HG03378 (cell line): ENCODE measurements around the gene UBXN2A.
"Not testable (repeated sequence)": the region's sequence is repeated elsewhere in the genome, so short reads cannot be mapped to it uniquely, and the experiment has no call there.

ENCODE experiments used
- ATAC-seq: cut with Tn5 transposase; IDR thresholded peaks from one replicate; pipeline ENCODE4 v1.9.1; 2021; ENCODE audit warnings: mild to moderate bottlenecking, moderate library complexity; ENCODE audit not compliant: unreplicated experiment

Gene UBXN2A

DNA sequence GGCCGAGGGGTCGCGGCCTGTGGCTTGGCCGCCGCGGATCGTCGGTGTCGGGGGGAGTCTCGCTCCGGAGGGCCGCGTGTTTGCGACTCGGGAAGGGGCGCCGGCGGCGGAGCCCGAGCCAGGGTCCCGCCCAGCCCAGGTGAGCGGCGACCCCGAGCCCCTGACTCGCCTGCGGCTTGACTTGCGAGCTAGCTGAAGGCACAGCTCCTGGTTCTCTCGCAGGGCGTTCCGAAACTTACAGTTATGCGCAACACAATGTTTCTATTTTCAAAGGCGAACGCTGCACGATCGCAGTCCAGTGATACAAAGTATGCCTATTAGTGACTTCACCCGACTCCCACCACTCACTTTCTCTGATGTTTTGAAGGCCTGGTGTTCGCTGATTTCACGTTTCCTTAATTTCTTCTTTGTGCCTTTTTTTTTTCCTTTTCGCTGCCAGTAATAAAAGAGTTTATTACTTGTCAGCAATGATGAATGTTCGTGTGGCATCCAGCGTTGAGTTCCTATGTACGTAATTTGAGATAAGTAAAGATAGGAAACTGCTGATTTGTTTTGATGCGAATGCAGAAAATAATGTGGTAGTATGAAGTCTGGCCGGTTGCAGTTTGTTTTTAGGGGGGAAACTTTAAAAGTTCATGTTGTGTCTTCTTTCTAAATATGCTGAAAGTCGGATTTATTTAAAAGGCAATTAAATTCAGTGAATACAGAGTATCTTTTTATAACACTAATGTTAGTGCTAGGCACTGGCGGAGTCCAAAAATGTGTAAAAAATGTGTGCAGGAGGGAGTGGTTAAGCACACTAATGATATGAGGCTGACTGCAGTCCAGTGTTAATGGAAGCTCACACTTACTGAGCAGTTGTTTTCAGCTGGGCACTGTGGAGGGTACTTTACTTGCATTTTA is 706 bp downstream of the UBXN2A start:
- ATAC-seq = peak; percentile 64

- ATAC-seq = no peak
These were observed 1.4 kb downstream of the UBXN2A start for GRCh38 chr2:23941644-23942043.

DNA sequence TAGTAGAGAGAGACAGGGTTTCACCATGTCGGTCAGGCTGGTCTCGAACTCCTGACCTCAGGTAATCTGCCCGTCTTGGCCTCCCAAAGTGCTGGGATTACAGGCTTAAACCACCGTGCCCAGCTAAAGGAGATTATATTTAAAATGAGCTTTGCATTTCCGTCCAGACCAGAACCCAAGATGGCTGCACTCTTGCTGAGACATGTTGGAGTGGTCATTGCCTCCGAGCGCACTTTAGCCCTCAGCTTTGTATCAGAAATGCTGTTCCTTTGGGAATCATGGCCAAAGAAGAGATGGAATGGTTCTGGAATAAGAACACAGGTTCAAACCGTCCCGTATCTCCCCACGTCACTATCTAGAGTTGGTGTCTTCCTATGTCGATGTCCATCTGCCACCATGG is 3.4 kb downstream of the UBXN2A start:
- ATAC-seq = no peak

GRCh38 chr2:23944527-23944926 is 4.3 kb downstream of the UBXN2A start:
- no peak for ATAC-seq

GRCh38 chr2:23944976-23945375 is 4.7 kb downstream of the UBXN2A start:
- ATAC-seq = no peak

- no peak for ATAC-seq
These were observed 7.1 kb downstream of the UBXN2A start for GRCh38 chr2:23947350-23947749.

DNA sequence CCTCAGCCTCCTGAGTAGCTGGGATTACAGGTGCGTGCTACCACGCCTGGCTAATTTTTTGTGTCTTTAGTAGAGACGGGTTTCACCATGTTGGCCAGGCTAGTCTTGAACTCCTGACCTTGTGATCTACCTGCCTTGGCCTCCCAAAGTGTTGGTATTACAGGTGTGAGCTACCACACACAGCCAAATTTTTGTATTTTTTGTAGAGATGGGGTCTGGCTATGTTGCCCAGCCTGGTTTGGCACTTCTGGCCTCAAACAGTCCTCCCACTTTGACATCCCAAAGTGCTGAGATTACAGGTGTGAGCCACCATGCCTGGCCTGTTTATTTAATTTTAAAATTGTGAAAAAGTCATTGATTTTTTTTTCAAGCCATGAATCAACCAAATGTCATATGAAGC is 12.3 kb downstream of the UBXN2A start:
- not testable (repeated sequence) for ATAC-seq

DNA sequence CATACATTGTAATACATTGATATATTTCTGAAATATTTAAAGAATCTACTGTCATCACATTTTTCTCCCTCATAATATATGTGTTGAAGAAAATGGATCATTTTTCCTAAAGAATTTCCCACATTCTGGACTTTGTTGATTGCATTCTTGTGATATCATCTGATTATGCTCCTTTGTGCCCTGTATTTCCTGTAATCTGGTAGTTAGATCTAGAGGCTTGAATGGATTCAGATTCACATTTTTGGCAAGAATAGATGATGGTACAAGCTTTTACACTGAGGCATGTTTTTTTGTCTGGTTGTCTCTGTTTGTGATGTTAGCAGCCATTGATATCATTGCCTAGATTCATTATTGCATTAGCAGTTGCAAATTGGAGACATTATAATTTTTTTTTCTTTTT is 13.4 kb downstream of the UBXN2A start:
- no peak for ATAC-seq

GRCh38 chr2:23954325-23955014 is 14.2 kb downstream of the UBXN2A start:
- no peak for ATAC-seq

DNA sequence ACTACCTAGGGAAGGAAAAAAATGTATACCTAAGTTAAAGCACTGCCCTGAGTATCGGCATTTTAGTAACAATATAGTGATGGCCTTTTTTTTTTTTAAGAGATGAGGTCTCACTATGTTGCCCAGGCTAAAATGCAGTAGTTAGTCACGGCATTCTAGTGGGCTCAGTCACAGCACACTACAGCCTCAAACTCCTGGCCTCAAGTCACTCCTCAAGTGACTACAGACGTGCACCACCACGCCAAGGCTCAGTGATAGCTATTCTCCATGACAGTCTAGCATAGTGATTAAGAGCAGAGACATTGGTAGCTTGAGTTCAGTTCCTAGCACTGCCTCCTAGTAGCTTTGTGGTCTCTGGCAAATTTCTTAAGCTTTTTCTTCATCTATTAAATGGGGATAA is 27.6 kb downstream of the UBXN2A start:
- ATAC-seq = no peak

GRCh38 chr2:23976883-23977282 is 36.6 kb downstream of the UBXN2A start:
- ATAC-seq = no peak

- ATAC-seq = no peak
These were observed 48.1 kb downstream of the UBXN2A start for GRCh38 chr2:23988371-23988770.

DNA sequence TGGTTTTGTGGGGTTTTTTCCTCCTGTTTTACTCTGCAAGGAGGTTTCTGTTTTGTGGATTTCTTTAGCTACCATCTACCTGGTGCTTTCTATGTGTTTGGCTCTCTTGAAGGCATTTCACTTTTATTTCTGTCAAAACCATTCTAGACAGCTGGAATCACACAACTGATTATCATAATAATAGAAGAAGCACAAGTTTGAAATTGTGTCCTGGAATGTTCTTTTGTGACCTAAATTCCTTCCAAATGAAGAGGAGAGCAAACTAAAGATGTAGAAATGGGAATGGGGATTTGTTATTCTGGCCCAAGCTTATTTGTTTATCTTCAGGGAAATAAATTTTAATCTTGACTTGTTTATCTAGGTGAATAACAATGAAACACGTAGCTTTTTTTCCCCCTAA is 52.7 kb downstream of the UBXN2A start:
- no peak for ATAC-seq

GRCh38 chr2:23993736-23994269 is 53.5 kb downstream of the UBXN2A start:
- no peak for ATAC-seq

DNA sequence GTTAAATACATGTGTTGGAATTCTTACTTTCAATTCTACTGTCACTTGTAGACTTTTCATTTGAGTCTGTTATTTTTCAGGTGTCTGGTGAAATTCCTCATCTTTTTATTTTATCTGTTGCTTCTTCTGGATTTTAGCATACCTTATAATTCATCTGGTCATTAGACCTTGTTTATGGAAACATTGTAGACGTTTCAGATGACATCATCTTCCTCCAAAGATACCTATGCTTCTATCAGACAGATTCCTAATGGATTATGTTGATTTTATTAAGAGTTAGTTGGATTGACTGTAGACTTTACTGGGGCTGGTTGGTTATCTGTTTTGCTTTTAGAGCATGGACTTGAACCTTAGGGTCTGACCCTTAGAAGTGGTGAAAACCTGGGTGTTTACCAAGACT is 54.3 kb downstream of the UBXN2A start:
- no peak for ATAC-seq

DNA sequence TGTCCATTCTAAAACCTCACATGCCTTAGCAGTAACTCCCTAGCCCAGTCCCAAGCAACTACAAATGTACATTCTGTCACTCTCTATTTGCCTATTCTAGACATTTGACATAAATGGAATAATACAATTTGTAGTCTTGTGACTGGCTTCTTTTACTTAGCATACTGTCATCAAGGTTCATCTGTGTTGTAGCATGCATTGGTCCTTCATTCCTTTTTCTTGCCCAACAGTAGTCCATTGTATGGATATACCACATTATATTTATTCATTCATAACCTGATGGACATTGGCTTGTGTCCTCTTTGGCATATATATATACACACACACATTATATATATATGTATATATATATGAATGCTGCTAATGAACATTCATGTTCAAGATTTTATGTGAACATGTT is 67.4 kb downstream of the UBXN2A start:
- no peak for ATAC-seq

- ATAC-seq = no peak
These were observed 68.6 kb downstream of the UBXN2A start for GRCh38 chr2:24008672-24009366.

- no peak for ATAC-seq
These were observed 69.1 kb downstream of the UBXN2A start for GRCh38 chr2:24009367-24009679.

- no peak for ATAC-seq
These were observed 69.6 kb downstream of the UBXN2A start, which contains the start of gene MFSD2B for GRCh38 chr2:24009680-24010476. Gene MFSD2B (plus strand): TSS chr2:24010085. CDS start chr2:24010097, 12 bp downstream.

DNA sequence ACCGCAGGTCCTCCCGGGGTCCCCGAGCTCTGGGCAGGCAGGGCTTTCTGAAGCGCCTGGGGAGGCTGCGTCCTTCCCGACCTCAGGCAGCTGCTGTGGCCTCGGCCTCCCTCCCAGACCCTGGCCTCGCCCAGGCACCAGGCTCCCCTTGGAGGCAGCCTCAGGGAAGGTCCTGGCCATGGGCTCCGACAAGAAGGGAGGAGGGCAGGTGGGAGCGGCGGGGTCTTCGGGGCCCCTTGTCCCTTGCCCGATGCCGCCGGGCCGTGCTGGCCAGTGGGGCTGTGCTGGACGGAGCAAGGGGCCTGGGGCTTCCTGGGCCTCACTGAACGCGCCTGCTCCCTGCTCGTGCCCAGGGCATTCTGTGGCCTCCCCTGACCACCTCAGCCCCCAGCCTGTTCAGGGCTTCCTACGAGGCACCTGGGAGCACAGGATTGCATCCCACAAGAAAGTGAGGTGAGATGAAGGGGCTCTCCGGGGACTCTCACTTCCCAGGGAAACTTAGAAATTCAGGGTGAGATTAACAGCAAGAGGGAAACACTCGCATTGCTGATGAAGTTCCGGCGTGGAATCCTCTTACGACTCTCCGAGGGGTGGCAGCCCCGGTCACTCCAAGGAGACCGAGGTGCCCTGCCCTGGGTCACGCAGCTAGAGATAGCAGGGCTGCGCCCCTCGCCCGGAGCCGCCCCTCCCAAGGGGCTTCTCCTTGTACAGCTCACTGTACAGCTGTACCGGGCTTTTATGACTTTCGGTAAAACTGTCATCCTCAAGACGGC is 70.4 kb downstream of the UBXN2A start:
- no peak for ATAC-seq
